GM12865 (cell line): ENCODE results near the gene ZNF426.

Experiments used
- DNase-seq: peaks from one replicate; pipeline ENCODE4 v3.0.0; 2010; ENCODE audit warnings: low read depth
- H3K4me3 ChIP-seq: 2 replicates; pipeline ENCODE4 v1.5.1; 2011; ENCODE audit warnings: mild to moderate bottlenecking, low read depth, low read length, control low read depth
- CTCF ChIP-seq: IDR thresholded peaks from 2 replicates; pipeline ENCODE4 v1.5.1; 2011; ENCODE audit warnings: low read length, control low read depth, low read depth, inconsistent platforms; ENCODE audit not compliant: insufficient read depth; ENCODE audit errors: missing control alignments

Gene ZNF426

GRCh38 chr19:9528757-9529336 lies 9.6 kb downstream of the ZNF426 start:
- DNase-seq = no peak
- no peak for TF ChIP-seq CTCF
- H3K4me3 ChIP-seq = no peak overlapping the region

- H3K4me3 ChIP-seq = no peak overlapping the region
- DNase-seq = no peak
- no peak for TF ChIP-seq CTCF
Measured at GRCh38 chr19:9523885-9524474, 14.5 kb downstream of the ZNF426 start.

DNA sequence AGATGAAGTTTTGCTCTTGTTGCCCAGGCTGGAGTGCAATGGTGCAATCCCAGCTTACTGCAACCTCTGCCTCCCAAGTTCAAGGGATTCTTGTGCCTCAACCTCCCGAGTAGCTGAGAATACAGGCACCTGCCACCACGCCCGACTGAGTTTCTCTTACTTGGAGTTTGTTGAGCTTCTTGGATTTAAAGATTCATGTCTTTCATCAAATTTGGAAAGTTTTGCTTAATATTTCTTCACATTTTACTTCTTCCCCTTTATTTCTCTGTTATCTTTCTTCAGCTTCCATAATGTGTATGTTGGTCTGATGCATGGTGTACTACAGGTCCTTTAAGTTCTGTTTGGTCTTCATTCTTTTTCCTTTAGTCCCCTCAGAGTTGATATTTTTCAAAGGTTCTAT lies 31.2 kb downstream of the ZNF426 start:
- TF ChIP-seq CTCF = no peak
- no peak overlapping the region for H3K4me3 ChIP-seq
- DNase-seq = no peak

GRCh38 chr19:9500796-9501195 lies 37.6 kb downstream of the ZNF426 start:
- no peak overlapping the region for H3K4me3 ChIP-seq
- no peak for DNase-seq
- no peak for TF ChIP-seq CTCF

GRCh38 chr19:9498183-9498902 lies 40.1 kb downstream of the ZNF426 start, which contains the start of gene ZNF560:
ZNF560 (minus strand) TSS chr19:9498616; CDS start chr19:9475313, 23,303 bp downstream.
- DNase-seq = no peak
- no peak for TF ChIP-seq CTCF
- no peak within 1 kb of the TSS for H3K4me3 ChIP-seq

GRCh38 chr19:9494096-9494495 lies 44.3 kb downstream of the ZNF426 start:
- no peak overlapping the region for H3K4me3 ChIP-seq
- no peak for TF ChIP-seq CTCF
- no peak for DNase-seq
